GM19463 (cell line): ENCODE results near the gene FZR1.
"Not testable (repeated sequence)": the region's sequence is repeated elsewhere in the genome, so short reads cannot be mapped to it uniquely, and the experiment has no call there.

Experiments used
- ATAC-seq: cut with Tn5 transposase; IDR thresholded peaks from one replicate; pipeline ENCODE4 v1.9.1; 2021; ENCODE audit warnings: mild to moderate bottlenecking, moderate library complexity; ENCODE audit not compliant: unreplicated experiment

Gene FZR1

DNA sequence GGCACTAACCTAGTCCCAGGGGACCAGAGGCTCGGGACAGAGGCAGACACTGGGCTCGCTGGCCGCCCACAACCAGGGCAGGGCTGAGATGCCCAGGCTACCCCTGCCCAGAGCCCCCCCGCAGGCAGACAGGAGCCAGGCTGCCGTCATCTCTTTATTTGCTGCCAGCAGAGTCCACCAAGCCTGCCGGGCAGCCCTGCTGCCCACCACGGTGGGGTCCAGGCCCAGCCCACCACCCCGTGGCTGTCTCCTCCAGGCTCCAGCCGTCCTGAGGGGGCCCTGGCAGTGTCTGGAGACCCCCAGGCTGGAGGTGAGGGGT is 37.9 kb downstream of the FZR1 start:
- ATAC-seq: no peak

DNA sequence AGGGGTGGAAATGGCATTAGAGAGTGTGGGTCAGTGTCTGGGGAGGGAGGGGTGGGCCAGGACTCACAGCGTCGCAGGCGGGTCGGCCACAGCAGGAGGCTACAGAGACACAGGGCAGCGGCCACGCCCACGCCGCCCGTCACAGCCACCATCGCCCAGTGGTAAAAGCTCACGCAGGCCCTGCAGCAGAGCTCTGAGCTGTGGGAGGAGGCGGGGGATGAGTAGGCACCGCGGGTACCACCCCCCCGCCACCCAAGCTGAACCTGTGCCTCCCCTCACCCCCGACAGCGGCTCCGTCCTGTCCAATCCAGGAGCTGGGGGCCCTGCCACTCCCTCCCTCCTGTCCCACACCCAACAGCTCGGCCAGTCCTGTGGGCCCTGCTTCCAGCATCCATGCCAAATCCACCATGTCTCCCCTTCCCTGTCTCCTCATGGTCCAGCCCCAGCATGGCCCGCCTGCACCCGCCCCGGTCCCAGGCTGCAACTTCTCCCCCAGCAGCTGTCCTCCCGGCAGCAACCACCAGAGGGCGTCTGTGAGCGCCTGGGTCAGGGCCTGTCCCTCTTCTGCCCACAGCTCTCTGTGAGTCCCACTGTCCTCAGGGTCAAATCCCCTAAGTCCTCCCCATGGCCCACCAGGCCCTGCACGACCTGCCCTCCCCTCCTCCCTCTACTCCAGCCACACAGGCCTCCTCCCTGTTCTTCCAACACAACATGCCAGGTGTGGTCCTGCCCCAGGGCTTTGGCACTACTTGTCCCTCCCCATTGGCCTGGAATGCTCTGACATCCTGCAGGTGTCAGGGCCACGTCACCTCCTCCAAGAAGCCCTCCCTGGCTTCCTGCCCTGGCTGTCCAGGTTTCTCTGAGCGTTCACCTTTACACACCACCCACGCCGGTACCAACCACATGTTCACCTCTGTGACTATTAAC is 38.9 kb downstream of the FZR1 start:
- ATAC-seq: no peak

DNA sequence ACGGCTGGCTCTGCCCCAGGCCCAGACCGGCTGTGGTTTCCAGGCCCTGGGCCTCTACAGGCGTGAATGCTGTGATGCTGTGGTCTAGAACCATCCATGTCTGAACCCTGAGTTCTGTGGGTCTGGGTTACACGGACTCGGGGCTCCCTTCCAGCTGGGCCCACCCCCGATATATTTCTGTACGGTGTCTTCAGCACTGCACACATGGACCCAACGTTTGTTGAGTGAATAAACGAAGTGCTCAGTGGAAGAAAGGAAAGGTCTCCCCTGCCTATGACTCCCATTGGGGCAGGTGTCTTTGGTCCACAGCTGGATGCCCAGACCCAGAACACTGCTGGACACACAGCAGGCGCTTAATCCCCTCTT is 39.5 kb downstream of the FZR1 start:
- no peak for ATAC-seq

DNA sequence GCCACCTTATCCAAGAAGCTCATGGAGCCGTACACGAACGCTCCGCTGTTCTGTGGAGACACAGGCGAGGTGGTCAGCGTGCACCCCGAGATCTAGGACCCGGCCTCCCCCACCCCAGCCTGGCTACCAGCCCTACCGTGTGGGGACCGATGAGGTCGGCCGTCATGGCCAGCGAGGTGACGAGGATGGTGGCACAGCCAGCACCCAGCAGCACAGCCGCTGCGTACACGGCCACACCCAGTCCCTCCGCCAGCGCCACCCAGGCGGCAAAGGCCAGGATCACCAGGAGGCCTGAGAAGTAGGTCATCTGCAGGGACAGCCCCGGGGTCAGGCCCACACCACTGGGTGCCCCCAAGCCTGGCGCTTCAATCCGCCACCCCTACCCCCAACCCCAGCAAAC is 40.0 kb downstream of the FZR1 start:
- ATAC-seq: no peak

DNA sequence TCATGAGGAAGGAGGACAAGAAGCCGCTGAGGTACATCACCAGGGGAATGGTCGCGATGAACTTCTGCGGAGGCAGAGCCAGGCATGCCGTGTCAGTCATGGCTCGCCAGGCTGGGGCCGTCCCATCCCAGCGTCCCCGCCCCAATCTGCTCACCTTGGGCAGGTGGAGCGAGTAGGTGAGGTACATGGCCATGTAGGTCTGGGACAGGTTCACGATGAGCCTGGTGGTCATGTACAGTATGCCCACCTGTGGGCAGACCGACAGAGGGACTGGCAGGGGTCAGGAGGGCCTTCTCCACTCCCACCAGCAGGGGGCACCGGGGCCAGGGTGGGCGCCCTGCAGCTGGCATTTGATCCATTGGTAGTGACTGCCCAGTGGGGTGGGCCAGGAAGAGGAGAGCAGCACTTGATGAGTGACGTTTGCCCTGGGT is 41.2 kb downstream of the FZR1 start:
- no peak for ATAC-seq

DNA sequence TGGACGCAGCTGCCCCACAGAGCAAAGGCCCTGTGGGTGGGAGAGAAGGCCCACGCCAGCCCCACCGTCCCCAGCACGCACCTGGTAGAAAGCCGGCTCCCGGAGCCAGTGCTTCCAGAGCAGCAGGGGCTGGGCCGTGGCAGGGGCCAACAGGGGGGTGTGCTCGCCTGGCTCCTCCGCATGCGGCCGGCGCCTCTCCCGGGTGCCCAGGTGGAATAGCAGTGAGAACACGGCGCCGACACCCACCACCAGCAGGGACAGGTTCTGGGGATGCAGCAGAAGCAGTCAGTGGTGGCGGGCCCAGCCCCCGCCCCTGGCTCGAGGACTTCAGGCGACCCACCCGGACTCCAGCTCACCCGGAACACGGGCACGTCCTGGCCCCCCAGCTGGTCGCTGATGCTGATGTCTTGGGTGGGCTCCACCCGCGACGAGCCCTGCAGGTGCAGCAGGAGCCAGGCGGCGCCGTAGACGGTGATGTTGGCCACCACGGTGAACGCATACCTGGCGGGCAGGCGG is 41.7 kb downstream of the FZR1 start:
- ATAC-seq: no peak

DNA sequence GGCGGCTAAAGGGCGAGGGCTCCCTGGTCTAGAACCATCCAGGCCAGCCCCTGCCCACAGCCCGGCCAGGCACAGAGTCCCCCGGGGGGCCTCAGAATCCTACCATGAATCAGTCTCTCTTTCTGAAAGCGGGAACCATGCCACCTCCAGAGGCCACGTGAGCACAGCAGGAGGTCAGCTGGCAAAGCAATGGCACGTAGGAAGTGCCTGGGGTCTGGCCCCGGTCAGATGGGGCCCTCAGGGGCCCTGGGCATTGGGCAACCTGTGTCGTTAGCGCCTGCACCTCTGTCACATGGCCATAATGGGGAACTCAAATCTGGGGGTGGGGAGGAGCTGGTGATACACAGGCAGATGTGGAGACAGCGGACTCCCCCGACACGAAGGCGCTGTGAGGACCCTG is 42.5 kb downstream of the FZR1 start:
- no peak for ATAC-seq

DNA sequence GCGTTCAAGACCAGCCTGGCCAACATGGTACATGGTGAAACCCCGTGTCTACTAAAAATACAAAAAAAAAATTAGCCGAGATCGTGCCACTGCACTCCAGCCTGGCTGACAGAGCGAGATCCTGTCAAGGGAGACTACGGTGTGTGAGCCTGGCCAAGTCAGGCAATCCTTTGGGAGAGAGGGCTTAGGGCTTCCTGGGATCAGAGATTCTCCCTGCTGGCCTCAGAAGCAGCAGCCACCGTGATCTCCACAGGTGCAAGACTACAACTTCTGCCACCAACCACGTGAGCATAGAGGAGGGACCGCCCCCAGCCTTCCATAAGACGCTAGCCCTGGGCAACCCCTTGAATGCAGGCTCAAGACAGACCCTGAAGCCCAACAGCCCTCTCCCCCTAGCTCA is 43.7 kb downstream of the FZR1 start:
- ATAC-seq: no peak

DNA sequence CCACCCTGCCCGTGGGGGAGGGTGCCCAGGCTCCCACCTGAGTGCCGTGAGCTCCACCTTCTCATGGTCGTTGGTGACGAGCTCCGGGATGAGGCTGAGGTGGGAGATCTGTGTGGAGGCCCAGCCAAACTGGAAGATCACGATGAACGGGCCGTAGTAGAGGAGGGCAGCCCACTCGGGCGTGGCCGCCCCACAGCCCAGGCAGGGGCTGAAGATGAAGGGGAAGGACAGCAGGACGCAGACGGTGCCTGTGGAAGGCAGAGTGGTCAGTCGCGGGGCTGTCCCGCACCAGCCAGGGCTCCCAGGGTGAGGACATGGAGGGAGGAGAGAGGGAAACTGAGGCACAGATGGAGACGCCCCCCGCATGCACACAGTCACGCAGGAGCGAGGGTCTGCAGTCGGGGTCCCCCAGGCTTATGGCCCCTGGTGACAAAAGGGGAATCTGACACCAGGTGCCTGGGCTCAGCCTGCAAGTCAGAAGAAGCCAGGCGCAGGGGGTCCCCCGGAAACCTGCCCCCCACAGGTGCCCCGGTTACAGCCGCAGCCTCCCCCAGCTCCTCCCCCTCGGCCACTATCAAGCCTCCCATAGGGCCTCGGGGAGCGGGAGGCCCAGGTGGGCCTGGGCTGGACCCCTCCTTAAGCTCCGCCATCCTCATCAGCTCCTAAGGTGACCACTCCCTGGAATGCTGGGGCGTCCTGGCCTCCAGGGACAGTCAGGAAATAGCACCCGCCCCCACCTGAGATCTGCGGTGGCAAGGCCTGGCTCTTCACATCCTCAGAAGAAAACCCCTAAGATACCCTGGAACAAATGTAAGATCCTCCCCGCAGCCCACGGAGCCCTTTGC is 45.1 kb downstream of the FZR1 start:
- no peak for ATAC-seq

DNA sequence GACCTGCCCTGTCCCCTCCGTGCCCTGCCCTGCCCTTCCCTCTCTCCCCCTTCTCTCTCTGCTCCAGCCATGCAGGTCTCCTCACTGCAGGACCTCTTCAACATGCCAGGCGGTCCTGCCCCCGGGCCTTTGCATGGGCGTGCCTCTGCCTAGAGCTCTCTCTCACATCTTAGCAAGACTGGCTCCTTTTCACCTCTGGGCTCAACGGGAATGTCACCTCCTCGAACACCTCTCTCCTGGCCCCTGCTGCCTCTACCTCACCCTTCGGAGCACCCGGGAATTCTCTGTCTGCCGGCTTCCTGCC is 45.6 kb downstream of the FZR1 start:
- ATAC-seq: no peak

DNA sequence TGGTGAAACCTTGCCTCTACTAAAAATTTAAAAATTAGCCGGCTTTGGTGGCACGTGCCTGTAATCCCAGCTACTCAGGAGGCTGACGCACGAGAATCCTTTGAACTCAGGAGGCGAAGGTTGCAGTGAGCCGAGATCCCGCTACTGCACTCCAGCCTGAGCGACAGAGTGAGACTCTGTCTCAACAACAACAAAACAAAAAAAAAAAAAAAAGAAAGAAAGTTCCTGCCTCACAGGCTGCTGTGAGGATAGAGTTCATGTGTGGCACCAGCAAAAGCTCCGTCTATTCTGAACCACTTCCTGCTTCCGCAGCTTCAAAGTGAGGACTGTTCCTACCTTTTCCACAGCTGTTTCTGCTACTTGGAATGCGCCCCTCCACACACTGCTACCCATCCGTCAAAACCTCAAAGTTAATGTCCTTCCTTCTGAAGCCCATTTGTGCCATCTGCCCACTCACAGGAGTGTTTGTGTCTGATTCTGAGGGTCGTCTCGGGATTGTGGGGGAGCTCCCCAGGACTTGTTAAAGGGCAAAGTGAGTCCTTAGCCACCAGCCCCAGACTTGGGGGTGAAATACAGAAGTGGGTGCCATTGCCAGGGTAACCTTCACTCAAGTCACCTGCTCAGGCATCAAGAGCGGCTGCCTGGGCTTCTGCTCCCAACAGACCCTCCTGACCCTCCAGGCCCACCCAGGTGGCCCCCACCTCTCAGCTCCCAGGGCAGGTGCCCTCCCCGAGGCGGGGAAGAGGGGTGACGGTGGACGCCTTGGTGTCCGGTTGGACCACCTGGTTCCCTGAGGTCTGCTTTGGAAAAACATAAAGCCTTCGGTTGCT is 48.4 kb downstream of the FZR1 start:
- no peak for ATAC-seq

DNA sequence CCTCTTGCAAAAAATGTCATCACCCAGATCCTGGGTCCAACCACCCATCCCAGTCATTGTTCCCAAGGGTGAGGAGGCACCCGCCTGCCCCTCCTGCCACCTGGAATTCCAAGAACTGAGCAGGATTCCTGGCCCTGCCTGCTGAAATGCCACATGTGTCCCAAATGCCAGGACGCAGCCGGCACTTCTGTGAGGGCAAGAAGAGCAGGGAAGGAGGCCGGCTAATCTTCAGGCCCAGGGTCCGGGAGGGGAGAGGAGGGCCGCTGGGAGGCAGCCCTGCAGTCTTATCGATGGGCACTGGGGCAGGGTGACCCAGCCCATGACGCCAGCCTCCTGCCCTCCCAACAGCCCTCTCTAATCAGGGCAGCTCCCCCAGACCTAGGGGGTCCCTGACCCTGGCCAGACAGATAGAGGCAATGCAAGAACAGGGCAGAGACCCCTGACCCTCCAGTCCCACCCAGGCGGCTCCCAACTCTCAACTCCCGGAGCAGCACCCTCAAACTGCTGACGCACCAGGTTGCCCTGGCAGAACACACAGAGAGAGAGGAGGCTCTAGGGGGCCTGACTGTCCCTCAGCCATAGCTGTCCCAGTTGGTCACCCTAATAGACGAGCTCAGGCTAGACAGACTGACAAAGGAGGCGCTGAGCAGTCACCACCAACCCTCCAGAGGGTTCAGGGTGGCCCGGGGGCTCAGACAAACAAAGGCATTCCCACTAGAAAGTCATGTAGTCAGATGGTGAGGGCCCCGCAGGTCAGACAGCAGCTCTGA is 49.7 kb downstream of the FZR1 start:
- no peak for ATAC-seq

DNA sequence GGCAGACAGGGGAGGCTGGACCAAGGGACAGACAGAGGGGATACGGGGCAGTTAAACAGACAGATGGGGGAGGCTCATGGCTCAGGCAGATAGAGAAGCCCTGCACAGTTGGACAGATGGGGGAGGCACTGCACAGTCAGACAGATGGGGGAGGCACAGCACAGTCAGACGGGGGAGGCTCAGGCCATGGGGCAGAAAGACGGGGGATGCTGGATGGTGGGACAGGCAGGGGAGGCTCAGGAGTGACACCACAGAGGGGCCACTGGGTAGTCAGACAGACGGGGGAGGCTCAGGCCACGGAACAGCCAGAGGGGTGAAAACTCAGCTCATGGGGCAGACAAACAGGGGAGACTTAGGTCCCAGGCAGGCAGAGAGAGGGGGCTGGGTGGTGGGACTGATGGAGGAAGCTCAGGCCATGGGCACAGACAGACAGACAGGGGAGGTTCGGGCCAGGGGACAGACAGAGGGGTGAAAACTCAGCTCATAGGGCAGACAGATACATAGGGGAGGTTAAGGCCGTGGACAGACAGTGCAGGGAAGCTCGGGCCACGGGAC is 50.4 kb downstream of the FZR1 start:
- ATAC-seq: no peak

DNA sequence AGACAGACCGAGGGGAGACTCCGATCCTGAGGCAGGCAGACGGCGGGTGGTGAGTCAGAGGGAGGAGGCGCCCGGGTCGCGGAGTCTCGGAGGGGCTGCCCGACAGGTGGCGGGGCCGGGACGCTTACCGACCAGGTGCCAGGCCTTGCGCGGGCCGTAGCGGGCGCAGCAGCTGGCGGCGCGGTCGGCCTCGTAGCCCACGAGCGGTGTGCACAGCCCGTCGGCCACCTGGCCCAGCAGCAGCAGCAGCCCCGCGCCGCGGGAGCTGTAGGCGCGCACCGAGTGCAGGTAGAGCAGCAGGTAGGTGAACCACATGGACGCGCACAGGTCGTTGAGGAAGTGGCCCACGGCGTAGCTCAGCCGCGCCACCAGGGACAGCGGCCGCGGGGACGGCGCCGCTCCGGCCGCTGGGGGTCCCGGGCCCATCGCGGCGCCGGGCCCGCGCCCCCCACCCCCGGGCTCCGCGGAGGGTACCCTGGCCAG is 50.9 kb downstream of the FZR1 start:
- ATAC-seq: peak; percentile 22

DNA sequence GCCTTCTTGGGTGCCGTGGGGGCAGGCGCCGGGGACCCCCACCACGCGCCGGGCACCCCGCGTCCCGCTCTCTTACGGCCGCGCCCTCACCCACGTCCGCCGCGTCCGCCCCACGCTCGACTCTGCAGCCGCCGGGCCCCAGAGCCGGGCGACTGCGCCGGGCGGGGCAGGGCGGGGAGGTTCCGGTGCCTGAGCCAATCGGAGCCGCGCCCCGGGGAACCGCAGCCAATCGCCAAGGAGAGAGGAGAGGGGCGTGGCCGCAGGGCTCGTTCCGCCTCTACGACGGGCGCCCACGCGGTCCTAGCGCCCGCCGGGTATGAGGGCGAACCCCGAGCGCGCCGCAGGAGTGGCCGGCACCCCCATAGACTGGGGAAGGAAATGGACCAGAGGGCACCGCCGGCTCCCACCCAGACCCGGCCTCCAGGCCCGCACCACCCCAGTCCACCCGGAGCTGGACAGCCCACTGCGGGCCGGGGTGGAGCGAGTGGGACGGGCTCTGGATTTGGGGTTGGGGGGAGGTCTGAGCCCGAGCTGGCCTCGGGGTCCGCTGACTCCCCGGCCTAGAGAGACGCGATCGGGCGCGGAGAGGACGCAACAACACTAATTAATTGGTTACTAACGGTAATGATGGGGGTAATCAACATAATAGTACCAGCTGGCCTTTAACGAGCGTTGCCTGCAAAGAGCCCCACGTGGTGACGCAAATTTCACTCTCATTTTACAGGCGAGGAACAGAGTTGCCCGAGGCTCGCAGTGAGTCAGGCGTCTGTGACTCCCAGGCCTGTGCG is 51.5 kb downstream of the FZR1 start, which contains the start of gene MFSD12:
Gene MFSD12 (minus strand): TSS at position 126 of the 788 bp plus-strand sequence. CDS start 183 bp downstream, outside the sequence.
- peak; percentile 83 for ATAC-seq

DNA sequence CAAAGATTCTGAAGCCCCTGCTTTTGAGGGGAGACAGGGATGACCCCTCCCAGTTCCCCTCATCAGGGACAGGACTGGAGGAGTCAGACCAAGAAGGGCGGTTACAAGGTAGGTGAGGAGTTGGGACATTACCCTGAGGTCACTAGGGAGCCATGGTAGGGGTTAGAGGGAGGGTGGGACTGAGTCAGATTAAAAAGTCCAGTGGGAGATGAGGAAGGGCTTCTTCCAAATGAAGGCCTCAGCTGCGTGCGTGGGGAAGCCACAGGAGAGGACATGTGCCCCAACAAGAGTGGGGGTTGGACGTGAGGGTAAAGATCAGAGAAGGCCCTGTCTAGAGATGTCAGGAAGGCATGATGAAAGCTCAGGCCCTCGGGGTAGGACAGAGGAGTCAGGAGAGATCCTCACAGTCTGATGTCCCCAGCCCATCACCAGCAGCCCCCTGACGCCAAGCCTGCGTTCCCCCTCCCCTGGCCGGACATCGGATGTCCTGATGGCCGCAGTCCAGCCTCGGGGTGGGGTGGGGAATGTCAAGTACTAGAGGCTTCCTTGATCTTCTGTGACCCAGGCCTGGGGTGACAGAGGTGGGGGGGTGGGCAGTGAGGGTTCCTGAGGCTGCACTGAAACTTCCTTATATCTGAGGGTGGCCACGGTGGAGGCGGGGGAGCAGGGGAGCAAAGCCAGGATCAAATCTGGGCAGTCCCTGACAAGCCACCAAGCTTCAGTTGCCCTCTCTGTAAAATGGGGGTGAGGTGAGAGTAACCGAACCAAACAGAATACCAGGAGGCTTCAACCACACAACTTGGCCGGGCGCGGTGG is 57.8 kb downstream of the FZR1 start:
- ATAC-seq: no peak

DNA sequence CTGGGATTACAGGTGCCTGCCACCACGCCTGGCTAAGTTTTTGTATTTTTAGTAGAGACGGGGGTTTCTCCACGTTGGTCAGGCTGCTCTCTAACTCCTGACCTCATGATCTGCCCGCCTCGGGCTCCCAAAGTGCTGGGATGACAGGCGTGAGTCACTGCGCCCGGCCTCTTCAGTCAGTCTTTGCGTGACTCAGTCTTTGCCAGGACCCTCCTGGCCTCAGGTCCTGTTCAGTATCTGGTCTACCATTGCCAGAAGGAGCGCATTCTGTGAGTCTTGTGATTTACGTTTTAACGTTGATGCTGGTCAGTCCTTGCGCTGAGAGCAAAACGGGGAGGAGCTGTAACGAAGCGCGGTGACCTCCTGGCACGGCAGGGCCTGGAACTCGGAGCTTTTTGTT is 59.0 kb downstream of the FZR1 start:
- no peak for ATAC-seq

DNA sequence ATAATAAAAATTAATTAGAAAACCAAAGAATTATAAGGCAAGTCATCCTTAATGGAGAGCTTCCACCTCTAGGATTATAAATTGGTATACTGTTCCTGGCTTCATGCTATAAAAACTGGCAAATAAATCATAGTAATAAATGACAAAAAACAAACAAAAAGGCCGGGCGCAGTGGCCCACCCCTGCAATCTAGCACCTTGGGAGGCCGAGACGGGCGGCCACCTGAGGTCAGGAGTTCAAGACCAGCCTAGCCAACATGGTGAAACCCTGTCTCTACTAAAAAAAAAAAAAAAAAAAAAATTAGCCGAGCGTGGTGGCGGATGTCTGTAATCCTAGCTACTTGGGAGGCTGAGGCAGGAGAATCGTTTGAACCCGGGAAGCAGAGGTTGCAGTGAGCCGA is 63.9 kb downstream of the FZR1 start:
- ATAC-seq: not testable (repeated sequence)
